Measurements from ENCODE around the gene HCRTR1. TPM values are rescaled to one million over a fixed set of nuclear protein-coding genes. Genes with fewer than 3 reads are reported as not detected.
A peak's percentile ranks its signal among the peaks of the same experiment; 100 is the strongest.

Gene HCRTR1
- total RNA-seq, 1 experiment from 2014 or later, result not detected

GRCh38 chr1:31660871-31661455 lies 43.5 kb downstream of the HCRTR1 start:
- no peaks in the 10 kb centered on the region for H3K79me2 ChIP-seq (ENCODE audit: low read length)
- no peaks in the 10 kb centered on the region for H3K4me1 ChIP-seq (ENCODE audit: low read length)
- H2AFZ ChIP-seq (ENCODE audit: low read length), result no peak overlapping the region
- H3K27ac ChIP-seq (ENCODE audit: low read length), result no peak overlapping the region
- H4K20me1 ChIP-seq (ENCODE audit: insufficient read depth, low read depth, low read length), result no peaks in the 10 kb centered on the region
- no peaks in the 10 kb centered on the region for H3K9me2 ChIP-seq (replicated peaks; ENCODE audit: insufficient read depth, low read length)
- no peak overlapping the region for H3K9ac ChIP-seq (ENCODE audit: low read length)
- H3K4me3 ChIP-seq (ENCODE audit: low read length), result no peak overlapping the region
- no peak overlapping the region for H3K4me2 ChIP-seq (ENCODE audit: low read depth, low read length, poor library complexity, severe bottlenecking)
- no peaks in the 10 kb centered on the region for H3K9me3 ChIP-seq (ENCODE audit: low read length)
- no peak for DNase-seq
- no peaks in the 10 kb centered on the region for H3K36me3 ChIP-seq (ENCODE audit: insufficient read depth, low read length)
- H3K27me3 ChIP-seq (ENCODE audit: low read length), result no peaks in the 10 kb centered on the region

- Histone ChIP-seq H3K9me3 (ENCODE audit: low read length) (no peaks in the 10 kb centered on the region), H3K9me2 (replicated peaks; ENCODE audit: insufficient read depth, low read length) (no peaks in the 10 kb centered on the region), H3K27me3 (ENCODE audit: low read length) (no peaks in the 10 kb centered on the region), H3K4me3 (ENCODE audit: low read length) (no peak overlapping the region), H4K20me1 (ENCODE audit: insufficient read depth, low read depth, low read length) (no peaks in the 10 kb centered on the region), H3K36me3 (ENCODE audit: insufficient read depth, low read length) (no peaks in the 10 kb centered on the region), H2AFZ (ENCODE audit: low read length) (no peak overlapping the region), H3K27ac (ENCODE audit: low read length) (no peak overlapping the region), H3K4me2 (ENCODE audit: low read depth, low read length, poor library complexity, severe bottlenecking) (no peak overlapping the region), H3K4me1 (ENCODE audit: low read length) (no peaks in the 10 kb centered on the region), H3K79me2 (ENCODE audit: low read length) (no peaks in the 10 kb centered on the region), H3K9ac (ENCODE audit: low read length) (no peak overlapping the region)
- no peak for DNase-seq
Observed at GRCh38 chr1:31661856-31662255, 44.4 kb downstream of the HCRTR1 start.

GRCh38 chr1:31662463-31662862 lies 45.0 kb downstream of the HCRTR1 start:
- no peak for DNase-seq
- no peaks in the 10 kb centered on the region for H3K27me3 ChIP-seq (ENCODE audit: low read length)
- H3K4me3 ChIP-seq (ENCODE audit: low read length), result no peak overlapping the region
- H3K79me2 ChIP-seq (ENCODE audit: low read length), result no peaks in the 10 kb centered on the region
- no peak overlapping the region for H3K9ac ChIP-seq (ENCODE audit: low read length)
- no peaks in the 10 kb centered on the region for H3K9me2 ChIP-seq (replicated peaks; ENCODE audit: insufficient read depth, low read length)
- no peaks in the 10 kb centered on the region for H3K4me1 ChIP-seq (ENCODE audit: low read length)
- H2AFZ ChIP-seq (ENCODE audit: low read length), result no peak overlapping the region
- no peaks in the 10 kb centered on the region for H3K36me3 ChIP-seq (ENCODE audit: insufficient read depth, low read length)
- no peaks in the 10 kb centered on the region for H4K20me1 ChIP-seq (ENCODE audit: insufficient read depth, low read depth, low read length)
- H3K4me2 ChIP-seq (ENCODE audit: low read depth, low read length, poor library complexity, severe bottlenecking), result no peak overlapping the region
- no peak overlapping the region for H3K27ac ChIP-seq (ENCODE audit: low read length)
- no peaks in the 10 kb centered on the region for H3K9me3 ChIP-seq (ENCODE audit: low read length)

- H3K9me2 ChIP-seq (replicated peaks; ENCODE audit: insufficient read depth, low read length), result no peaks in the 10 kb centered on the region
- H3K9ac ChIP-seq (ENCODE audit: low read length), result no peak overlapping the region
Observed at GRCh38 chr1:31663622-31664452, 46.3 kb downstream of the HCRTR1 start.

GRCh38 chr1:31664528-31664927 lies 47.0 kb downstream of the HCRTR1 start:
- DNase-seq, result no peak

More at GRCh38 chr1:31663622-31664452, 46.3 kb downstream of the HCRTR1 start:
- peak; percentile 80 for DNase-seq
- no peak overlapping the region for H3K4me3 ChIP-seq (ENCODE audit: low read length)
- H3K4me2 ChIP-seq (ENCODE audit: low read depth, low read length, poor library complexity, severe bottlenecking), result no peak overlapping the region
- no peak overlapping the region for H3K27ac ChIP-seq (ENCODE audit: low read length)
- H3K79me2 ChIP-seq (ENCODE audit: low read length), result no peaks in the 10 kb centered on the region
- H2AFZ ChIP-seq (ENCODE audit: low read length), result no peak overlapping the region
- H4K20me1 ChIP-seq (ENCODE audit: insufficient read depth, low read depth, low read length), result no peaks in the 10 kb centered on the region
- H3K9me3 ChIP-seq (ENCODE audit: low read length), result no peaks in the 10 kb centered on the region
- no peaks in the 10 kb centered on the region for H3K36me3 ChIP-seq (ENCODE audit: insufficient read depth, low read length)
- H3K27me3 ChIP-seq (ENCODE audit: low read length), result no peaks in the 10 kb centered on the region
- H3K4me1 ChIP-seq (ENCODE audit: low read length), result no peaks in the 10 kb centered on the region

GRCh38 chr1:31665234-31665878 lies 47.9 kb downstream of the HCRTR1 start:
- Histone ChIP-seq H3K27ac (ENCODE audit: low read length) (no peak overlapping the region), H3K4me2 (ENCODE audit: low read depth, low read length, poor library complexity, severe bottlenecking) (no peak overlapping the region), H3K27me3 (ENCODE audit: low read length) (no peaks in the 10 kb centered on the region), H3K36me3 (ENCODE audit: insufficient read depth, low read length) (no peaks in the 10 kb centered on the region), H3K9ac (ENCODE audit: low read length) (no peak overlapping the region), H3K9me3 (ENCODE audit: low read length) (no peaks in the 10 kb centered on the region), H3K4me1 (ENCODE audit: low read length) (no peaks in the 10 kb centered on the region), H3K9me2 (replicated peaks; ENCODE audit: insufficient read depth, low read length) (no peaks in the 10 kb centered on the region), H3K4me3 (ENCODE audit: low read length) (no peak overlapping the region), H2AFZ (ENCODE audit: low read length) (no peak overlapping the region), H3K79me2 (ENCODE audit: low read length) (no peaks in the 10 kb centered on the region), H4K20me1 (ENCODE audit: insufficient read depth, low read depth, low read length) (no peaks in the 10 kb centered on the region)
- DNase-seq, result no peak

More at GRCh38 chr1:31664528-31664927, 47.0 kb downstream of the HCRTR1 start:
- no peaks in the 10 kb centered on the region for H3K9me2 ChIP-seq (replicated peaks; ENCODE audit: insufficient read depth, low read length)
- H3K4me2 ChIP-seq (ENCODE audit: low read depth, low read length, poor library complexity, severe bottlenecking), result no peak overlapping the region
- no peaks in the 10 kb centered on the region for H3K9me3 ChIP-seq (ENCODE audit: low read length)
- H3K4me1 ChIP-seq (ENCODE audit: low read length), result no peaks in the 10 kb centered on the region
- H3K4me3 ChIP-seq (ENCODE audit: low read length), result no peak overlapping the region
- no peak overlapping the region for H3K9ac ChIP-seq (ENCODE audit: low read length)
- H3K36me3 ChIP-seq (ENCODE audit: insufficient read depth, low read length), result no peaks in the 10 kb centered on the region
- no peak overlapping the region for H2AFZ ChIP-seq (ENCODE audit: low read length)
- H4K20me1 ChIP-seq (ENCODE audit: insufficient read depth, low read depth, low read length), result no peaks in the 10 kb centered on the region
- H3K79me2 ChIP-seq (ENCODE audit: low read length), result no peaks in the 10 kb centered on the region
- H3K27ac ChIP-seq (ENCODE audit: low read length), result no peak overlapping the region
- H3K27me3 ChIP-seq (ENCODE audit: low read length), result no peaks in the 10 kb centered on the region

GRCh38 chr1:31666263-31666963 lies 48.9 kb downstream of the HCRTR1 start:
- Histone ChIP-seq H4K20me1 (ENCODE audit: insufficient read depth, low read depth, low read length) (no peaks in the 10 kb centered on the region), H3K36me3 (ENCODE audit: insufficient read depth, low read length) (no peaks in the 10 kb centered on the region), H3K4me3 (ENCODE audit: low read length) (no peak overlapping the region), H3K27me3 (ENCODE audit: low read length) (no peaks in the 10 kb centered on the region), H2AFZ (ENCODE audit: low read length) (no peak overlapping the region), H3K9ac (ENCODE audit: low read length) (no peak overlapping the region), H3K79me2 (ENCODE audit: low read length) (no peaks in the 10 kb centered on the region), H3K9me2 (replicated peaks; ENCODE audit: insufficient read depth, low read length) (no peaks in the 10 kb centered on the region), H3K9me3 (ENCODE audit: low read length) (no peaks in the 10 kb centered on the region), H3K4me1 (ENCODE audit: low read length) (no peaks in the 10 kb centered on the region), H3K4me2 (ENCODE audit: low read depth, low read length, poor library complexity, severe bottlenecking) (no peak overlapping the region), H3K27ac (ENCODE audit: low read length) (no peak overlapping the region)
- DNase-seq, result no peak

Data from Karpas-422 (cell line).